ENCODE measurements around the gene USP26.
"Not testable (repeated sequence)": the region's sequence is repeated elsewhere in the genome, so short reads cannot be mapped to it uniquely, and the experiment has no call there.

Gene USP26

DNA sequence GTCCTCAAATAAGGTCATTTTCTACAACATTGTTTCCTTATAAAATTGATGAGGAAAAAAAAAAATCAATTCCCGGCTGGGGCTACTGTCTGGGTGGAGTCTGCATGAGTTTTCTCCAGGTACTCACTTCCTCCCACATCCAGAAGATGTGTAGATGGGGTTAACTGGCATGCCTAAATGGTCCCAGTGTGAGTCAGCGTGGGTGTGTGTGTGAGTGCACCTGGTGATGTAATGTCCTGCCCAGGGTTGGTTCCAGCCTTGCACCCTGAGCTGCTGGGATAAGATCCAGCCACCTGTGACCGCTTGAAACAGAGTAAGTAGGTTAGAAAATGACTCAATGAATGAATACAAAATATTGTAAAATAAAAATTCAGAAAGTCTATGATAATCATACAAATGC lies 11.1 kb downstream of the USP26 start:
- TF ChIP-seq, protein P1, sequence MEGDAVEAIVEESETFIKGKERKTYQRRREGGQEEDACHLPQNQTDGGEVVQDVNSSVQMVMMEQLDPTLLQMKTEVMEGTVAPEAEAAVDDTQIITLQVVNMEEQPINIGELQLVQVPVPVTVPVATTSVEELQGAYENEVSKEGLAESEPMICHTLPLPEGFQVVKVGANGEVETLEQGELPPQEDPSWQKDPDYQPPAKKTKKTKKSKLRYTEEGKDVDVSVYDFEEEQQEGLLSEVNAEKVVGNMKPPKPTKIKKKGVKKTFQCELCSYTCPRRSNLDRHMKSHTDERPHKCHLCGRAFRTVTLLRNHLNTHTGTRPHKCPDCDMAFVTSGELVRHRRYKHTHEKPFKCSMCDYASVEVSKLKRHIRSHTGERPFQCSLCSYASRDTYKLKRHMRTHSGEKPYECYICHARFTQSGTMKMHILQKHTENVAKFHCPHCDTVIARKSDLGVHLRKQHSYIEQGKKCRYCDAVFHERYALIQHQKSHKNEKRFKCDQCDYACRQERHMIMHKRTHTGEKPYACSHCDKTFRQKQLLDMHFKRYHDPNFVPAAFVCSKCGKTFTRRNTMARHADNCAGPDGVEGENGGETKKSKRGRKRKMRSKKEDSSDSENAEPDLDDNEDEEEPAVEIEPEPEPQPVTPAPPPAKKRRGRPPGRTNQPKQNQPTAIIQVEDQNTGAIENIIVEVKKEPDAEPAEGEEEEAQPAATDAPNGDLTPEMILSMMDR (IDR thresholded peaks at IDR 0.05) = no peak
- no peak overlapping the region for H3K27ac ChIP-seq

DNA sequence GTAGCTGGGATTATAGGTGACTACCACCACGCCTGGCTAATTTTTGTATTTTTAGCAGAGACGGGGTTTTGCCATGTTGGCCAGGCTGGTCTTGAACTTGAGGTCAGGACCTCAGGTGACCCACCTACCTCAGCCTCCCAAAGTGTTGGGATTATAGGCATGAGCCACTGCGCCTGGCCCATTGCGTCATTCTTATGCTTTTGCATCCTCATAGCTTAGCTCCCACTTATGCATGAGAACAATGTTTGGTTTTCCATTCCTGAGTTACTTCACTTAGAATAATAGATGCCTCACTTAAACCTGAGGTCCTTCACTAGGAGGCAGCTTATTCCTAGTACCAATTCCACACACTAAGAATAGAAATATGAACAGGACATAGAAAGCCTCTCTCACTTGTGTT lies 11.9 kb downstream of the USP26 start:
- H3K27ac ChIP-seq = not testable (repeated sequence)

- no peak overlapping the region for H3K27ac ChIP-seq
- no peak for TF ChIP-seq ZFX (IDR thresholded peaks at IDR 0.05; ENCODE audit: borderline replicate concordance)
- TF ChIP-seq, protein P1 (IDR thresholded peaks at IDR 0.05) = no peak
Observed at GRCh38 chrX:133083899-133084298, 13.0 kb downstream of the USP26 start.

GRCh38 chrX:133081990-133082389 lies 14.9 kb downstream of the USP26 start:
- no peak overlapping the region for H3K27ac ChIP-seq
- no peak for TF ChIP-seq ZFX (IDR thresholded peaks at IDR 0.05; ENCODE audit: borderline replicate concordance)
- TF ChIP-seq, protein P1 (IDR thresholded peaks at IDR 0.05) = no peak

DNA sequence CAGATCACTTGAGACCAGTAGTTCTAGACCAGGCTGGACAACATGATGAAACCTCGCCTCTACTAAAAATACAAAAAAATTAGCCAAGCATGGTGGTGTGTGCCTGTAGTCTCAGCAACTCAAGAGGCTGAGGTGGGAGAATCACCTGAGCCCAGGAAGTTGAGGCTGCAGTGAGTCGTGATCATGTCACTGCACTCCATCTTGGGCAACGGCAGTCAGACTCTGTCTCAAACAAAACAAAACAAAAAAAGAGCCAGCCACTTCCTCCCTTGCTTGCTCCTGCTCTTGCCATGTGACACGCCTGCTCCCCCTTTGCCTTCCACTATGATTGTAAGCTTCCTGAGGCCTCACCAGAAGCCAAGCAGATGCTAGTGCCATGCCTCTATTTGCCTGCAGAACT lies 19.1 kb downstream of the USP26 start:
- not testable (repeated sequence) for H3K27ac ChIP-seq

- H3K27ac ChIP-seq = no peak overlapping the region
- TF ChIP-seq ZFX (IDR thresholded peaks at IDR 0.05; ENCODE audit: borderline replicate concordance) = no peak
- TF ChIP-seq, protein P1 (IDR thresholded peaks at IDR 0.05) = no peak
Observed at GRCh38 chrX:133072566-133072965, 24.3 kb downstream of the USP26 start.

DNA sequence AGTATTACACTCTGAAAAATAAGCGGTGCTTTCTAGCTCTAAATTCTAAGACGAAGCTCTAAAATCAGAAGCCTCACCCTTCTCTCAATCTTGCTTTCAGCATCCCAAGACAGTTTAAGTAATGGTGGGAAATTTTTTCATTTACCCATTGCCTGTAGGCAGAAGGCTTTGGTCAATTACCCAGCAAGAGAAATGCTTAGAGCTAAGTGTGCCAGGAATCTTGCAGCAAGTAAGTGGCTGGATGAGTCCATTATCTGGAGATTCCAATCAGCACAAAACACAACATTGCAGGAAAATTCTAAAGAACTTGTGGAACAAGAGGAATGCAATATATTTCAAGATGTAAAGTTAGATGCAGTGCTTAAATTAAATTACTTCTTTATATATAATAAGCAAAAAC lies 28.4 kb downstream of the USP26 start:
- no peak overlapping the region for H3K27ac ChIP-seq
- TF ChIP-seq, protein P1 (IDR thresholded peaks at IDR 0.05) = no peak
- TF ChIP-seq ZFX (IDR thresholded peaks at IDR 0.05; ENCODE audit: borderline replicate concordance) = no peak

DNA sequence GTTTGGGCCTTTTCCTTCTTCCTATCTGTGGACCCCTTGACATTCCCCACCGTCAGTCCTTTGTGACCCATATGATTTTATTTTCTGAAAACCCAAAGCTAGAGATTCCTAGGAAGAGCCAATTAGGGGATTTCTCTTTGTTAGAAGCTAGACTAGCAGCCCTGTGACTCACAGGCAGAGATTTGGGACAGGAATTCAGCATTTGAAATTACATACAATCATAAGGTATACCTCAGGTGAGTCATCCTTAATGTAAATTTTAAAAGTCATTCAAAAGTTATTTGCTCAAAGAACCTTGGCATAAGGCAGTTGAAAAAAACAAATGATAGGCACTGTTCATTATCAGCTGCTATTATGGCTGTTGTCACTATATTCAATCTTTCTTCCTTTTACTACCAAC lies 40.6 kb downstream of the USP26 start:
- no peak overlapping the region for H3K27ac ChIP-seq
- TF ChIP-seq ZFX (IDR thresholded peaks at IDR 0.05; ENCODE audit: borderline replicate concordance) = no peak

DNA sequence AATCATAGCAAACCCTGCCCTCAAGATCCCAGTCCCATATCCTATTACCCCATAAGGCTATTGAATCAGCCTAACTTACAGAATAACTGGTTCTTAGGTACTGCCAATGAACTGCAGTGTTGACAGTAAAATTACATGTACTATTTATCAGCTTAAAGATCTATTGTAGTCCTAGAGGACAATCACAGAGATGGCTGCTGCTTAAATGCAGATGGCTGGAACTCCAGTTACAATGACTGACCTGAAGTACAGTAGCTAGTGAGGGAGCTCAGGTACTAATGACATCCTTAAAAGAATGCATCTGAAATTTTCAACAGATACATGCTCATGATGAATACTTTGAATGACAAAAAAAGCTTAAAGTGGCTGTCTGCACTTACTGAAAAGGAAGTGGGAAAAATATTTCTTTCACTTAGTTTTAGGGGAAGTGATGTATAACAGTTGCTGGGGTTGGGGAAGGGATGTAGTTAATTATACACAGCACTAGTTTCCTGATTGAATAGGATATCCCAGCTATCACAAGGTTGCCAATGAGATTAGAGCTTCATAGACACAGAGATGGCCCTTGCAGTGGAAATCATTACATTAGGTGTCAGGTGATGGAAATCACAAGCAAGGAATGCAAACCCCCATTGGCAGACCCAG lies 42.0 kb downstream of the USP26 start:
- TF ChIP-seq, protein P1 (IDR thresholded peaks at IDR 0.05) = no peak
- H3K27ac ChIP-seq = no peak overlapping the region
